Adrenal gland (tissue), 12 donors: ENCODE results near the gene RSRC2. TPM values are rescaled to one million over a fixed set of nuclear protein-coding genes. Genes with fewer than 3 reads are reported as not detected.

Experiments used
- DNase-seq, 7 donors: peaks; one replicate each; pipeline ENCODE4 v3.0.0-alpha.2; 2019 to 2020
- H3K27ac ChIP-seq, 5 donors: fragments of 200-600 bp; sonication (generic) in 4 of 5; 1 replicate in 3 of 5; 2 replicates in 2 of 5; pipeline versions ENCODE4 v1.5.1 to v1.8.0; 2016 to 2020; ENCODE audit warnings: mild to moderate bottlenecking in 1 of 5
- H3K27me3 ChIP-seq: fragments of 200-600 bp; 2 replicates; pipeline ENCODE4 v1.8.0; 2021
- H3K36me3 ChIP-seq, 2 donors: fragments of 200-600 bp; replicated peaks in 1 of 2; 1 replicate in 1 of 2; 2 replicates in 1 of 2; pipeline versions ENCODE4 v1.5.1 to v1.8.0; 2018 to 2022
- H3K4me1 ChIP-seq, 2 donors: fragments of 200-600 bp; replicated peaks in 1 of 2; 1 replicate in 1 of 2; 2 replicates in 1 of 2; pipeline versions ENCODE4 v1.5.1 to v1.8.0; 2018 to 2021
- H3K4me3 ChIP-seq, 4 donors: fragments of 200-600 bp; sonication (generic) in 3 of 4; one replicate each; pipeline ENCODE4 v1.5.1; 2016 to 2018
- H3K9me3 ChIP-seq, 3 donors: fragments of 200-600 bp; sonication (generic) in 1 of 3; replicated peaks in 1 of 3; 1 replicate in 2 of 3; 2 replicates in 1 of 3; pipeline versions ENCODE4 v1.5.1 to v1.8.0; 2016 to 2021
- POLR2A ChIP-seq, 2 donors: fragments of 450-650 bp; IDR thresholded peaks; one replicate each; pipeline ENCODE4 v1.6.1; 2017; ENCODE audit warnings: antibody characterized with exemption in 2 of 2, mild to moderate bottlenecking in 2 of 2, moderate library complexity in 1 of 2
- WGBS, 4 donors: extraction: QIAGEN DNeasy Blood & Tissue Kit in 2 of 4; methylation state at CpG; one replicate each; pipeline versions ENCODE4 v1.1.5 to v1.1.7; 2013 to 2017; 5-methylcytosine and 5-hydroxymethylcytosine counted together
- intact Hi-C, 2 donors: fragments of 100-400 bp; cut with DNase I; formaldehyde crosslinking; loops; one replicate each; pipeline versions ENCODE4 v1.14.1 to v1.15.0; 2022 to 2023
- polyA plus RNA-seq, 3 donors: library from polyadenylated mRNA; stranded (reverse); fragments of 200-250 nt in 2 of 3; fragments of 350-450 nt in 1 of 3; fragmentation: Illumina TruSeq in 1 of 3; extraction: RNeasy Lipid Tissue Mini Kit (QIAGEN cat#74804) in 1 of 3; gene quantifications; one replicate each; pipeline ENCODE4 v1.2.3, GENCODE V29; 2013 to 2014
- total RNA-seq, 9 donors: library from RNA; depleted of rRNA in 4 of 9; stranded (reverse); fragments of >200 nt in 4 of 9; fragments of 120-200 nt in 1 of 9; fragmentation: NEBNext Ultra II Directional in 1 of 9; extraction: Animal tissue kit (Norgen Biotek cat#: 25700) in 1 of 9; gene quantifications; one replicate each; pipeline versions ENCODE4 v1.1.0 to v1.2.4, GENCODE V29; 2013 to 2023
- TF ChIP-seq, protein P1 (sequence below), 6 experiments: fragments of 450-650 bp in 4 of 6; fragments of 200-600 bp in 2 of 6; sonication (generic) in 1 of 6; IDR thresholded peaks; 1 replicate in 5 of 6; 2 replicates in 1 of 6; pipeline versions ENCODE4 v1.5.1 to v1.8.0; 2016 to 2021; ENCODE audit warnings: antibody characterized with exemption in 6 of 6, mild to moderate bottlenecking in 2 of 6, moderate library complexity in 1 of 6
- donor health status: healthy with polysubstance abuse.
- donor health status: Bipolar disorder and iron deficiency.
- donor health status: DM: yes; HTN: yes; CAD: no.
- donor health status: DM: no; HTN: no; CAD: no.
- donor health status: DM: no; HTN: no; CAD: no.
- donor health status: DM: yes; HTN: yes; CAD: no.

Gene RSRC2
- total and polyA plus RNA-seq, 12 donors, result 25.6 to 142 (median 64.1) TPM

DNA sequence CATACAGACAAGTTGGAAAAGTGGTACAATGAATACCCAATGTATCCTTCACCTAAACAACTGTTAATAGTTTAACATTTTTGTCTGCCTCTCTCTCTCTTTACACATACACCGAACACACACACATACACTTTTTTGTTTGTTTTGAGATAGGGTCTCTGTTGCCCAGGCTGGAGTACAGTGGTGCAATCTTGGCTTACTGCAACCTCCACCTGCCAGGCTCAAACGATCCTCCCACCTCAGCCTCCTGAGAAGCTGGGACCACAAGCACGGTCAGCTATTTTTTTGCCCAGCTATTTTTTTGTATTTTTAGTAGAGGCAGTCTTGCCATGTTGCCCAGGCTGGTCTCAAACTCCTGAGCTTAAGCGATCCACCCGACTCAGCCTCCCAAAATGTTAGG is 42.8 kb downstream of the RSRC2 start:
- no peaks in the 10 kb centered on the region for H3K9me3 ChIP-seq
- H3K4me1 ChIP-seq, result no peaks in the 10 kb centered on the region
- intact Hi-C loops, result no loop called here
- H3K36me3 ChIP-seq, result peaks cover 0 to 87% of the 10 kb centered on the region in 2 donors
- WGBS, 4 donors, result 85 to 98% (median 93%) methylated on average over 5 of the region's 5 CpGs
- H3K27ac ChIP-seq, result no peak overlapping the region
- TF ChIP-seq, protein P1, sequence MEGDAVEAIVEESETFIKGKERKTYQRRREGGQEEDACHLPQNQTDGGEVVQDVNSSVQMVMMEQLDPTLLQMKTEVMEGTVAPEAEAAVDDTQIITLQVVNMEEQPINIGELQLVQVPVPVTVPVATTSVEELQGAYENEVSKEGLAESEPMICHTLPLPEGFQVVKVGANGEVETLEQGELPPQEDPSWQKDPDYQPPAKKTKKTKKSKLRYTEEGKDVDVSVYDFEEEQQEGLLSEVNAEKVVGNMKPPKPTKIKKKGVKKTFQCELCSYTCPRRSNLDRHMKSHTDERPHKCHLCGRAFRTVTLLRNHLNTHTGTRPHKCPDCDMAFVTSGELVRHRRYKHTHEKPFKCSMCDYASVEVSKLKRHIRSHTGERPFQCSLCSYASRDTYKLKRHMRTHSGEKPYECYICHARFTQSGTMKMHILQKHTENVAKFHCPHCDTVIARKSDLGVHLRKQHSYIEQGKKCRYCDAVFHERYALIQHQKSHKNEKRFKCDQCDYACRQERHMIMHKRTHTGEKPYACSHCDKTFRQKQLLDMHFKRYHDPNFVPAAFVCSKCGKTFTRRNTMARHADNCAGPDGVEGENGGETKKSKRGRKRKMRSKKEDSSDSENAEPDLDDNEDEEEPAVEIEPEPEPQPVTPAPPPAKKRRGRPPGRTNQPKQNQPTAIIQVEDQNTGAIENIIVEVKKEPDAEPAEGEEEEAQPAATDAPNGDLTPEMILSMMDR (IDR thresholded peaks at IDR 0.05), result no peak
- TF ChIP-seq POLR2A (IDR thresholded peaks at IDR 0.05), result no peak
- no peak overlapping the region for H3K4me3 ChIP-seq
- DNase-seq, result no peak
- H3K27me3 ChIP-seq, result no peaks in the 10 kb centered on the region

DNA sequence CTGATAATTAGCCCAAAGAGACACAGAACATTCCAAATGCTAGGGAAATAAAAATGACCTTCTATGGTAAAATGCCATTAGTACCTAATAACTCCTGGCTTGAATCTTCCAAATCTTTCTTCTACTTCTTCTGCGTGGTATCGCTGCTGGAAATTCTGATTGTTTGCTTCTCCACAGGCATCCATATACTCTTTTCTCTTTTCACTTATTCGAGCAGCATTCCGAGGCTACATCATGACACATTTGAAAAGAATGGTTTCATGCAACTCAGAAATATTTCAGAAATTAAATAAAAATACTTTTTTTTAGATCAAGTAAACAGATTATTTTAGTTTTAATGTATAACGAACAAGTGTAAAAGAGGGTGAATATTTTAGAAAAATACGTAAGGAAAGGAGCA is 44.9 kb downstream of the RSRC2 start:
- Histone ChIP-seq H3K27ac (no peak overlapping the region), H3K4me3 (no peak overlapping the region), H3K36me3 (peaks cover 0 to 87% of the 10 kb centered on the region in 2 donors), H3K4me1 (no peaks in the 10 kb centered on the region), H3K27me3 (no peaks in the 10 kb centered on the region), H3K9me3 (no peaks in the 10 kb centered on the region)
- intact Hi-C loops, result no loop called here
- no peak for DNase-seq
- WGBS, 4 donors, result 94 to 97% (median 96%) methylated on average over 6 of the region's 6 CpGs
- TF ChIP-seq, protein P1 (IDR thresholded peaks at IDR 0.05), result no peak
- TF ChIP-seq POLR2A (IDR thresholded peaks at IDR 0.05), result no peak

DNA sequence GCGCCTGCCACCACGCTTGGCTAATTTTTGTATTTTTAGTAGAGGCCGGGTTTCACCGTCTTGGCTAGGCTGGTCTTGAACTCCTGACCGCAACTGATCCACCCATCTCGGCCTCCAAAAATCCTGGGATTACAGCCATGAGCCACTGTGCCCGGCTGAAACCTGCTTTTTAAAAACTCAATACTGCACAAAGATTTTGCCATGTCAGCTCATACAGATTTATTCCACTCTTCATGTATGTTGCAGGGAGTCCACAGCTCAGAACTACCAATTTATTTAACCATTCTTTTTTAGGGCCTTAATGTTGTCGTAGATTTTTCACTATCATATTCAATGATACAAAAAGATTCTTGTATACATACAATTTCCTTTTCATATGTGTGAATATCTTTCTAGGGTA is 46.0 kb downstream of the RSRC2 start:
- peaks cover 0 to 87% of the 10 kb centered on the region in 2 donors for H3K36me3 ChIP-seq
- H3K4me1 ChIP-seq, result no peaks in the 10 kb centered on the region
- intact Hi-C loops, result no loop called here
- H3K9me3 ChIP-seq, result no peaks in the 10 kb centered on the region
- no peak overlapping the region for H3K4me3 ChIP-seq
- H3K27ac ChIP-seq, result no peak overlapping the region
- WGBS, 4 donors, result 96 to 97% (median 97%) methylated on average over 8 of the region's 8 CpGs
- DNase-seq, result peak in 1 of 7 donors; percentile 27
- TF ChIP-seq, protein P1 (IDR thresholded peaks at IDR 0.05), result no peak
- no peak for TF ChIP-seq POLR2A (IDR thresholded peaks at IDR 0.05)
- H3K27me3 ChIP-seq, result no peaks in the 10 kb centered on the region

DNA sequence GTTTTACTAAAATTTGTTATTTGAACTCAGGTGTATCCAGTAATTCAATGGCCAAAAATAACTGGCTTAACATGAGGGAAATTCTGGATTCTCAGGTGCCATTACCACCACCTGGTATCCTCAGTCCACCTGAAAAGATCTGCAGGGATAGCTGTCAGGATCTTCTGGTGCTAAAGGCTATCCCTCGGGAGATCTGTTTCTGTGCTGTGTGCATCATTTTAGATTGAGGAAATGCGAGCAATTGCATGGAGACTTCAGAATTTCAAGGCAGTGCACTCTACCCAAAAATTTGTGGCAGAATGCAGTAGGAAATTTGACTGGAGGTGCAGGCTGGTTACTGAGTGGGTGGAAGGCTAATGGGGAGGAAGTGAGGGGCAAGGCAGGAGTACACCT is 52.4 kb downstream of the RSRC2 start:
- Histone ChIP-seq H3K27ac (no peak overlapping the region), H3K9me3 (no peaks in the 10 kb centered on the region), H3K4me3 (no peak overlapping the region), H3K36me3 (peaks cover 0 to 70% of the 10 kb centered on the region in 2 donors), H3K27me3 (no peaks in the 10 kb centered on the region), H3K4me1 (no peaks in the 10 kb centered on the region)
- intact Hi-C loops, result loop anchor here in 1 of 2 donors (10.0 kb wide), 1 partner anchor 50 kb away; the partner anchor contains the start of gene CLIP1
- TF ChIP-seq, protein P1 (IDR thresholded peaks at IDR 0.05), result no peak
- TF ChIP-seq POLR2A (IDR thresholded peaks at IDR 0.05), result no peak
- peak in 1 of 7 donors; percentile 1 for DNase-seq
- 89 to 92% (median 90%) methylated on average over 2 of the region's 2 CpGs for WGBS, 4 donors
